ENCODE data around the gene NARF.

GRCh38 chr17:82465023-82465603 is 6.6 kb downstream of the NARF start:
- no peak for TF ChIP-seq CTCF (IDR thresholded peaks at IDR 0.05)
- TF ChIP-seq POLR2A (IDR thresholded peaks at IDR 0.05) = no peak

All from uterus (tissue), 2 donors.